Fibroblast of skin of right quadriceps (primary cell): ENCODE data around the gene ZBTB7C.
A peak's percentile ranks its signal among the peaks of the same experiment; 100 is the strongest.

Experiments
- DNase-seq: peaks from one replicate; pipeline ENCODE4 v3.0.0-alpha.2; 2013

Gene ZBTB7C

GRCh38 chr18:48351216-48352050 is 57.8 kb downstream of the ZBTB7C start:
- DNase-seq = no peak

- DNase-seq = no peak
Measured at GRCh38 chr18:48348739-48349138, 60.4 kb downstream of the ZBTB7C start.

- no peak for DNase-seq
Measured at GRCh38 chr18:48347756-48348326, 61.3 kb downstream of the ZBTB7C start.

GRCh38 chr18:48345596-48345995 is 63.6 kb downstream of the ZBTB7C start:
- DNase-seq = peak; percentile 12

- no peak for DNase-seq
Measured at GRCh38 chr18:48342581-48342980, 66.6 kb downstream of the ZBTB7C start.

- DNase-seq = no peak
Measured at GRCh38 chr18:48342125-48342524, 67.1 kb downstream of the ZBTB7C start.

- no peak for DNase-seq
Measured at GRCh38 chr18:48340560-48340959, 68.6 kb downstream of the ZBTB7C start.

- DNase-seq = no peak
Measured at GRCh38 chr18:48339692-48340091, 69.5 kb downstream of the ZBTB7C start.

- no peak for DNase-seq
Measured at GRCh38 chr18:48338915-48339314, 70.3 kb downstream of the ZBTB7C start.

GRCh38 chr18:48337053-48337452 is 72.1 kb downstream of the ZBTB7C start:
- no peak for DNase-seq

- no peak for DNase-seq
Measured at GRCh38 chr18:48336332-48336731, 72.9 kb downstream of the ZBTB7C start.

GRCh38 chr18:48335829-48336228 is 73.4 kb downstream of the ZBTB7C start:
- no peak for DNase-seq

- no peak for DNase-seq
Measured at GRCh38 chr18:48334845-48335244, 74.3 kb downstream of the ZBTB7C start.

GRCh38 chr18:48333563-48333962 is 75.6 kb downstream of the ZBTB7C start:
- no peak for DNase-seq

- DNase-seq = peak; percentile 90
Measured at GRCh38 chr18:48330016-48330991, 78.9 kb downstream of the ZBTB7C start.

- peak; percentile 76 for DNase-seq
Measured at GRCh38 chr18:48328473-48329210, 80.5 kb downstream of the ZBTB7C start.

- peak; percentile 61 for DNase-seq
Measured at GRCh38 chr18:48326901-48327675, 82.1 kb downstream of the ZBTB7C start.

- peak; percentile 64 for DNase-seq
Measured at GRCh38 chr18:48325115-48325665, 84.0 kb downstream of the ZBTB7C start.

- DNase-seq = no peak
Measured at GRCh38 chr18:48324651-48325050, 84.5 kb downstream of the ZBTB7C start.

GRCh38 chr18:48323151-48323550 is 86.0 kb downstream of the ZBTB7C start:
- DNase-seq = no peak

GRCh38 chr18:48321536-48321935 is 87.6 kb downstream of the ZBTB7C start:
- DNase-seq = no peak
